ENCODE measurements around the gene CHD6.

CHD6 gene

GRCh38 chr20:41505184-41505583, 113.0 kb downstream of the CHD6 start:
- no peak for DNase-seq (ENCODE audit: low spot score)

GRCh38 chr20:41501376-41501775, 116.8 kb downstream of the CHD6 start:
- no peak for DNase-seq (ENCODE audit: low spot score)

GRCh38 chr20:41499961-41500725, 118.0 kb downstream of the CHD6 start:
- DNase-seq (ENCODE audit: low spot score), result peak; percentile 35

- DNase-seq (ENCODE audit: low spot score), result no peak
Measured at GRCh38 chr20:41499064-41499463, 119.1 kb downstream of the CHD6 start.

- DNase-seq (ENCODE audit: low spot score), result no peak
Measured at GRCh38 chr20:41497186-41497895, 120.8 kb downstream of the CHD6 start.

GRCh38 chr20:41494451-41494850, 123.7 kb downstream of the CHD6 start:
- no peak for DNase-seq (ENCODE audit: low spot score)

- DNase-seq (ENCODE audit: low spot score), result peak; percentile 44
Measured at GRCh38 chr20:41483553-41483930, 134.6 kb downstream of the CHD6 start.

- DNase-seq (ENCODE audit: low spot score), result peak; percentile 85
Measured at GRCh38 chr20:41482647-41483552, 135.3 kb downstream of the CHD6 start.

GRCh38 chr20:41480054-41480770, 138.0 kb downstream of the CHD6 start:
- DNase-seq (ENCODE audit: low spot score), result no peak

GRCh38 chr20:41479113-41479512, 139.1 kb downstream of the CHD6 start:
- no peak for DNase-seq (ENCODE audit: low spot score)

- DNase-seq (ENCODE audit: low spot score), result no peak
Measured at GRCh38 chr20:41478026-41478425, 140.2 kb downstream of the CHD6 start.

GRCh38 chr20:41476446-41476845, 141.7 kb downstream of the CHD6 start:
- DNase-seq (ENCODE audit: low spot score), result no peak

- peak; percentile 72 for DNase-seq (ENCODE audit: low spot score)
Measured at GRCh38 chr20:41476013-41476441, 142.2 kb downstream of the CHD6 start.

GRCh38 chr20:41475503-41475902, 142.7 kb downstream of the CHD6 start:
- DNase-seq (ENCODE audit: low spot score), result no peak

- DNase-seq (ENCODE audit: low spot score), result no peak
Measured at GRCh38 chr20:41470362-41471095, 147.6 kb downstream of the CHD6 start.

GRCh38 chr20:41469868-41470267, 148.3 kb downstream of the CHD6 start:
- DNase-seq (ENCODE audit: low spot score), result no peak

GRCh38 chr20:41468994-41469600, 149.1 kb downstream of the CHD6 start:
- no peak for DNase-seq (ENCODE audit: low spot score)

- no peak for DNase-seq (ENCODE audit: low spot score)
Measured at GRCh38 chr20:41467690-41468089, 150.5 kb downstream of the CHD6 start.

GRCh38 chr20:41467220-41467619, 151.0 kb downstream of the CHD6 start:
- no peak for DNase-seq (ENCODE audit: low spot score)

- DNase-seq (ENCODE audit: low spot score), result no peak
Measured at GRCh38 chr20:41463567-41463966, 154.6 kb downstream of the CHD6 start.
